Upper lobe of right lung (tissue), 1 donor: ENCODE measurements around the gene CLDN10. TPM values are rescaled to one million over a fixed set of nuclear protein-coding genes. Genes with fewer than 3 reads are reported as not detected.

ENCODE experiments used
- ATAC-seq: fragments of 200-7000 bp; cut with Tn5 transposase; one replicate; pipeline ENCODE4 v1.9.1; 2020; ENCODE audit warnings: mild to moderate bottlenecking, moderate library complexity
- DNase-seq: peaks from one replicate; pipeline ENCODE4 v3.0.0-alpha.2; 2020
- H3K27ac ChIP-seq: fragments of 200-600 bp; one replicate; pipeline ENCODE4 v1.8.0; 2022
- H3K27me3 ChIP-seq: fragments of 200-600 bp; one replicate; pipeline ENCODE4 v1.8.0; 2022; ENCODE audit warnings: mild to moderate bottlenecking
- H3K36me3 ChIP-seq: fragments of 200-600 bp; one replicate; pipeline ENCODE4 v1.8.0; 2022
- H3K4me1 ChIP-seq: fragments of 200-600 bp; one replicate; pipeline ENCODE4 v1.8.0; 2022
- H3K4me3 ChIP-seq: fragments of 200-600 bp; one replicate; pipeline ENCODE4 v1.8.0; 2022; ENCODE audit warnings: mild to moderate bottlenecking
- H3K9me3 ChIP-seq: fragments of 200-600 bp; one replicate; pipeline ENCODE4 v1.8.0; 2022
- CTCF ChIP-seq: fragments of 200-600 bp; IDR thresholded peaks from one replicate; pipeline ENCODE4 v1.8.0; 2022; ENCODE audit warnings: antibody characterized with exemption
- intact Hi-C: fragments of 100-400 bp; cut with DNase I; formaldehyde crosslinking; loops from one replicate; pipeline ENCODE4 v1.11.0; 2022
- total RNA-seq: library from RNA; stranded (reverse); fragmentation: NEBNext Ultra II Directional; extraction: Animal tissue kit (Norgen Biotek cat#: 25700); gene quantifications from one replicate; pipeline ENCODE4 v1.2.1, GENCODE V29; 2021
- donor health status: DM: no; HTN: yes; CAD: no; lungs with severe emphysema.

Gene CLDN10
- total RNA-seq, 1 donor from 2014 or later: 2.2 TPM

- ATAC-seq: no peak
- Histone ChIP-seq H3K36me3 (no peaks in the 10 kb centered on the region), H3K4me3 (no peak overlapping the region), H3K27me3 (no peaks in the 10 kb centered on the region), H3K4me1 (peaks cover 7% of the 10 kb centered on the region), H3K27ac (no peak overlapping the region), H3K9me3 (no peaks in the 10 kb centered on the region)
- DNase-seq: no peak
- intact Hi-C loops: no loop called here
- TF ChIP-seq CTCF: no peak
These were observed 54.8 kb downstream of the CLDN10 start for GRCh38 chr13:95607366-95607765.

GRCh38 chr13:95608640-95609323, 56.3 kb downstream of the CLDN10 start:
- no peak for TF ChIP-seq CTCF
- ATAC-seq: no peak
- intact Hi-C loops: no loop called here

GRCh38 chr13:95614641-95615245, 62.2 kb downstream of the CLDN10 start:
- ATAC-seq (no peak), DNase-seq (no peak)
- Histone ChIP-seq H3K36me3 (no peaks in the 10 kb centered on the region), H3K9me3 (no peaks in the 10 kb centered on the region), H3K4me3 (no peak overlapping the region), H3K4me1 (no peaks in the 10 kb centered on the region), H3K27ac (no peak overlapping the region), H3K27me3 (no peaks in the 10 kb centered on the region)
- intact Hi-C loops: no loop called here
- no peak for TF ChIP-seq CTCF

More at GRCh38 chr13:95608640-95609323, 56.3 kb downstream of the CLDN10 start:
- no peaks in the 10 kb centered on the region for H3K36me3 ChIP-seq
- no peak for DNase-seq
- no peak overlapping the region for H3K4me3 ChIP-seq
- no peak overlapping the region for H3K27ac ChIP-seq
- H3K27me3 ChIP-seq: no peaks in the 10 kb centered on the region
- peaks cover 7% of the 10 kb centered on the region for H3K4me1 ChIP-seq
- H3K9me3 ChIP-seq: no peaks in the 10 kb centered on the region

GRCh38 chr13:95615539-95615938, 63.0 kb downstream of the CLDN10 start:
- Histone ChIP-seq H3K27ac (no peak overlapping the region), H3K9me3 (no peaks in the 10 kb centered on the region), H3K27me3 (no peaks in the 10 kb centered on the region), H3K4me1 (no peaks in the 10 kb centered on the region), H3K4me3 (no peak overlapping the region), H3K36me3 (no peaks in the 10 kb centered on the region)
- no peak for DNase-seq
- no peak for TF ChIP-seq CTCF
- ATAC-seq: no peak
- intact Hi-C loops: no loop called here

GRCh38 chr13:95620030-95620824, 67.7 kb downstream of the CLDN10 start:
- Histone ChIP-seq H3K4me3 (no peak overlapping the region), H3K36me3 (peaks cover 7% of the 10 kb centered on the region), H3K27ac (no peak overlapping the region), H3K9me3 (no peaks in the 10 kb centered on the region), H3K4me1 (no peaks in the 10 kb centered on the region), H3K27me3 (no peaks in the 10 kb centered on the region)
- no peak for ATAC-seq
- DNase-seq: no peak
- no peak for TF ChIP-seq CTCF
- intact Hi-C loops: no loop called here
